OCI-LY1 (cell line): ENCODE data around the gene LBH.

ENCODE experiments used
- H2AFZ ChIP-seq: fragments of 200-600 bp; sonication (generic), shearing (Covaris generic); 2 replicates; pipeline ENCODE4 v1.6.0; 2014; ENCODE audit warnings: antibody characterized with exemption, mild to moderate bottlenecking, low read length
- H3F3A ChIP-seq: fragments of 200-600 bp; sonication (generic), shearing (Covaris generic); 2 replicates; pipeline ENCODE4 v1.6.0; 2014; ENCODE audit warnings: mild to moderate bottlenecking, antibody characterized with exemption, low read length, moderate library complexity; ENCODE audit not compliant: insufficient read depth
- H3K27ac ChIP-seq: fragments of 200-600 bp; sonication (generic); 2 replicates; pipeline ENCODE4 v1.5.1; 2014; ENCODE audit warnings: low read length, mixed run types, mild to moderate bottlenecking, low read depth; ENCODE audit not compliant: poor library complexity, severe bottlenecking
- H3K27me3 ChIP-seq: fragments of 200-600 bp; sonication (generic); 2 replicates; pipeline ENCODE4 v1.6.0; 2014; ENCODE audit warnings: antibody characterized with exemption, mild to moderate bottlenecking, low read length, moderate library complexity; ENCODE audit not compliant: insufficient read depth
- H3K36me3 ChIP-seq: fragments of 200-600 bp; sonication (generic); 2 replicates; pipeline ENCODE4 v1.6.1; 2014; ENCODE audit warnings: mild to moderate bottlenecking, antibody characterized with exemption, low read length, moderate library complexity, mixed read lengths; ENCODE audit not compliant: insufficient read depth
- H3K4me1 ChIP-seq: fragments of 200-600 bp; sonication (generic); 2 replicates; pipeline ENCODE4 v1.5.1; 2014; ENCODE audit warnings: mild to moderate bottlenecking, low read length, moderate library complexity; ENCODE audit not compliant: insufficient read depth, severe bottlenecking
- H3K4me2 ChIP-seq: fragments of 200-600 bp; sonication (generic), shearing (Covaris generic); 2 replicates; pipeline ENCODE4 v1.6.1; 2014; ENCODE audit warnings: low read length
- H3K4me3 ChIP-seq: fragments of 200-600 bp; sonication (generic); 2 replicates; pipeline ENCODE4 v1.5.1; 2014; ENCODE audit warnings: low read length, low read depth, mild to moderate bottlenecking, mixed read lengths; ENCODE audit not compliant: poor library complexity, severe bottlenecking
- H3K79me2 ChIP-seq: fragments of 200-600 bp; shearing (Covaris generic); 2 replicates; pipeline ENCODE4 v1.6.1; 2016; ENCODE audit warnings: mixed run types, low read length, mixed read lengths; ENCODE audit not compliant: insufficient read depth
- H3K9ac ChIP-seq: fragments of 200-600 bp; sonication (generic), shearing (Covaris generic); 2 replicates; pipeline ENCODE4 v1.6.1; 2014; ENCODE audit warnings: mild to moderate bottlenecking, low read length, mixed read lengths
- H3K9me2 ChIP-seq: fragments of 200-600 bp; sonication (generic), shearing (Covaris generic); 2 replicates; pipeline ENCODE4 v1.6.1; 2014; ENCODE audit warnings: low read depth, mild to moderate bottlenecking, low read length, mixed read lengths
- H3K9me3 ChIP-seq: fragments of 200-600 bp; shearing (Covaris generic); 2 replicates; pipeline ENCODE4 v1.6.1; 2014; ENCODE audit warnings: low read length, mixed read lengths
- H4K20me1 ChIP-seq: fragments of 200-600 bp; sonication (generic), shearing (Covaris generic); 2 replicates; pipeline ENCODE4 v1.6.0; 2016; ENCODE audit warnings: mild to moderate bottlenecking, low read length; ENCODE audit not compliant: insufficient read depth
- EZH2 ChIP-seq: fragments of 200-600 bp; sonication (generic), shearing (Covaris generic); IDR thresholded peaks from 2 replicates; pipeline ENCODE4 v1.8.0; 2017; ENCODE audit warnings: borderline replicate concordance, mixed run types, mild to moderate bottlenecking, antibody characterized with exemption, low read length, moderate library complexity, mixed read lengths
- TF ChIP-seq, protein P1 (sequence below): fragments of 200-600 bp; sonication (generic), shearing (Covaris generic); IDR thresholded peaks from 2 replicates; pipeline ENCODE4 v1.5.1; 2017; ENCODE audit warnings: mild to moderate bottlenecking, antibody characterized with exemption, low read length, moderate library complexity, mixed read lengths

The LBH gene

DNA sequence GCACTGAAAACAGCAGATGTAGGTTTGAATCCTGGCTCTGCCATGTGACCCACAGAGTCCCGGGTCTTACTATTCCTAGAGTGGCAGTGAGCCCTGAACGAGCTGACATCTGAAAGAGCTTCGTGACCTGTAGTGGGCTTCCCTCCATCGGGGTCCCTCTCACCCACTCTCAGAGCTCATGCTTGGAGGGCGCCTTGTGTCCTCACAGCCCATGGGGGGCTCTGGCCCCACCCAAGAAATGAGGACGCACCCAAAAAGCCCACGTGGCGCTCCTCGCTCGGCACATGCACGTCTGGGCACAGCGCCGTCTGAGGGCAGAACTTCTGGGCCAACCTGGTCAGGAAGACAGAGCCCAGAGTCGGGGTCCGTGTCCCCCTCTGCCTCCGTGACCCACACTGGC, 23.7 kb downstream of the LBH start:
- H3K4me1 ChIP-seq = peaks cover 3% of the 10 kb centered on the region
- H3K27me3 ChIP-seq = no peaks in the 10 kb centered on the region
- no peaks in the 10 kb centered on the region for H3K9me3 ChIP-seq
- TF ChIP-seq, protein P1, sequence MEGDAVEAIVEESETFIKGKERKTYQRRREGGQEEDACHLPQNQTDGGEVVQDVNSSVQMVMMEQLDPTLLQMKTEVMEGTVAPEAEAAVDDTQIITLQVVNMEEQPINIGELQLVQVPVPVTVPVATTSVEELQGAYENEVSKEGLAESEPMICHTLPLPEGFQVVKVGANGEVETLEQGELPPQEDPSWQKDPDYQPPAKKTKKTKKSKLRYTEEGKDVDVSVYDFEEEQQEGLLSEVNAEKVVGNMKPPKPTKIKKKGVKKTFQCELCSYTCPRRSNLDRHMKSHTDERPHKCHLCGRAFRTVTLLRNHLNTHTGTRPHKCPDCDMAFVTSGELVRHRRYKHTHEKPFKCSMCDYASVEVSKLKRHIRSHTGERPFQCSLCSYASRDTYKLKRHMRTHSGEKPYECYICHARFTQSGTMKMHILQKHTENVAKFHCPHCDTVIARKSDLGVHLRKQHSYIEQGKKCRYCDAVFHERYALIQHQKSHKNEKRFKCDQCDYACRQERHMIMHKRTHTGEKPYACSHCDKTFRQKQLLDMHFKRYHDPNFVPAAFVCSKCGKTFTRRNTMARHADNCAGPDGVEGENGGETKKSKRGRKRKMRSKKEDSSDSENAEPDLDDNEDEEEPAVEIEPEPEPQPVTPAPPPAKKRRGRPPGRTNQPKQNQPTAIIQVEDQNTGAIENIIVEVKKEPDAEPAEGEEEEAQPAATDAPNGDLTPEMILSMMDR = no peak
- TF ChIP-seq EZH2 = no peak
- H3K9me2 ChIP-seq = no peaks in the 10 kb centered on the region
- H3K27ac ChIP-seq = no peak overlapping the region
- no peak overlapping the region for H3K4me2 ChIP-seq
- H3K36me3 ChIP-seq = no peaks in the 10 kb centered on the region
- H3K79me2 ChIP-seq = no peaks in the 10 kb centered on the region
- H3K4me3 ChIP-seq = no peak overlapping the region
- no peaks in the 10 kb centered on the region; the same call in 1 of the 2 replicates for H3F3A ChIP-seq
- no peaks in the 10 kb centered on the region for H4K20me1 ChIP-seq
- no peak overlapping the region for H2AFZ ChIP-seq
- H3K9ac ChIP-seq = no peak overlapping the region

DNA sequence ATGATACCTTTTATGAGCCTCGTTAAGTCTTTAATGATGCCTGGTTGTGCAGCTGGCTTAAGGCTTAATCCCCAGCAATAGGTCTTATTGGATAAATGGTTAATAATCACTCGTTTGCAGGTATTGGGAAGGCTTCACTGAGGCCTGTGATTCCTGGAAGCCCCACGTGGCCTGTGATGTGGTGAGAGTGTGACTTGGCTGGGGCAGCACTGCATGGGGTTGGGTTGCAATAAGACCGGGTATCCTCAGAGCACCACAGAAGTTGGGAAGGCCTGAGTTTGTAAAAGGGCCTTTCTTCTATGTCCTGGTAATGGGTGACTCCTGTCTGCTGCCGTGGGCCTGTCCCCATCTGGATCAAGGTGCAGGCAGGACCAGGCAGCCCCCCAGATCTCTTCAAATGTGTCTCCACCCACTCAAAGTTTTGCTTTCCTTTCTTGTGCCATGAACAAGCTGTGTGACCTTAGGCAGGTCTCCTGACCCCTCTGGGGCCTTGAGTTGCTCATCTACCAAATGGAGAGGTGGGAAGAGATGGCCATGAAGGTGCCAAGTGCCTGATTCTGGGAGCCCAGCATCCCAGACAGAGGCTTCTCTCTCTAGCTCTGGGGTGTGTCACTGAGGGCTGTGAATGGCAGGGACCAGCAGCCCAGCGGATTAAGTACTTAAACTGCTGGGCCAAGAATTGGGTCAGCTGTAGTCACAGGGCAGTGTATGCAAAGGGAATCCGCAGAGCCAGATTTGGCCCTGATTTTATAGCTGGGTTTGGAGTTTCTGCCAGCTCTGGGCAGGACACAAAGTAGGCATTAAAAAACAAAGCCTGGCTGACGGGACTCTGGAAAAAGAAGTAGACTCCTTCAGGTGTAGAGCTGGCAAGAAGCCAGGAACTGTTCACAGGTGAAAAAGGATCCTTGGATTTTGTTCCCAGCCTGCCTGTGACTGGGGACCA, 24.4 kb downstream of the LBH start:
- TF ChIP-seq, protein P1 = no peak
- no peak overlapping the region for H3K9ac ChIP-seq
- no peaks in the 10 kb centered on the region for H3K27me3 ChIP-seq
- no peak overlapping the region for H3K4me3 ChIP-seq
- H3F3A ChIP-seq = no peaks in the 10 kb centered on the region; the same call in 1 of the 2 replicates
- no peaks in the 10 kb centered on the region for H3K79me2 ChIP-seq
- H2AFZ ChIP-seq = no peak overlapping the region
- no peaks in the 10 kb centered on the region for H3K9me3 ChIP-seq
- H3K4me2 ChIP-seq = no peak overlapping the region
- peaks cover 3% of the 10 kb centered on the region for H3K4me1 ChIP-seq
- no peaks in the 10 kb centered on the region for H3K36me3 ChIP-seq
- H3K27ac ChIP-seq = no peak overlapping the region
- H4K20me1 ChIP-seq = no peaks in the 10 kb centered on the region
- no peaks in the 10 kb centered on the region for H3K9me2 ChIP-seq

DNA sequence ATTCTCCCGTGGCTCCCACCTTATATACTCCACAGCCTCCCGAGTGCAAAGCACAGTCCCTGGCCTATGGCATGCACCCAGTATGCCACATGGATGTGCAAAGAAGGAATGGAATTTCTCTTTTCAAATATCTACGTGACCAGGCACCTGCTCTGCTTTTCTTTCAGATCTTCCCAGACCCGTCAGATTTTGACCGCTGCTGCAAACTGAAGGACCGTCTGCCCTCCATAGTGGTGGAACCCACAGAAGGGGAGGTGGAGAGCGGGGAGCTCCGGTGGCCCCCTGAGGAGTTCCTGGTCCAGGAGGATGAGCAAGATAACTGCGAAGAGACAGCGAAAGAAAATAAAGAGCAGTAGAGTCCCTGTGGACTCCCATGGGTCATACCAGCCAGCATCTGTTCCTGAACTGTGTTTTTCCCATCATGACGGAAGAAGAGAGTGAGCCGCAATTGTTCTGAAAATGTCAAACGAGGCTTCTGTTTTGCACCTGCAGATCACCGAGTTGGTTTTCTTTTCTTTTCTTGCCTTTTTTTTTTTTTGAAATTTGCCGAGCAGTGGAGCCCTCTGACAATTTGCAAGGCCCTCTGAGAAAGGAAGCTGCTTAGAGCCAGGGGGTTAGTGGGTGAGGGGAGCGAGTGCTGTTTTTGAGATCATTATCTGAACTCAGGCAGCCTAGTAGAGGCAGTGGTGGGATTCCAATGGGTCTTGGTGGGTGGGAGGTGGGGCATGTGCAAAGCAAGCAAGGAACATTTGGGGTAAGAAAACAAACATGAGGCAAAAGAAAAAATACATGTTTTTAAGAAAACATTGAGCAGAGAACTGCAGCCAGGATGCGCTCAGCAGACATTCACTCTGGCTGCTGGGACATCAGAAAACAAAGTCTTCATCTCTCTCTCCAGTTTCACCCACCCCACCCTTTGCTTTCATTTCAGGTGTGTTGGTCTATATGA, 26.2 kb downstream of the LBH start:
- Histone ChIP-seq H3F3A (no peaks in the 10 kb centered on the region; the same call in 1 of the 2 replicates), H3K4me1 (peaks cover 3% of the 10 kb centered on the region), H2AFZ (no peak overlapping the region), H3K9ac (no peak overlapping the region), H3K4me3 (no peak overlapping the region), H3K27ac (no peak overlapping the region), H3K36me3 (no peaks in the 10 kb centered on the region), H3K9me2 (no peaks in the 10 kb centered on the region), H3K79me2 (no peaks in the 10 kb centered on the region), H3K4me2 (no peak overlapping the region), H3K9me3 (0 out of 2 replicates have a peak, but pooled peaks cover 2% of the 10 kb centered on the region), H3K27me3 (no peaks in the 10 kb centered on the region; the same call in 1 of the 2 replicates), H4K20me1 (no peaks in the 10 kb centered on the region)
- no peak for TF ChIP-seq EZH2
- TF ChIP-seq, protein P1 = no peak
